Activated naive CD8-positive, alpha-beta T cell treated with anti-CD3 and anti-CD28 coated beads, Interleukin-2, amount 10 ng/mL, durations not matched to agents 7 days and 5 days (primary cell): ENCODE results near the gene C5orf52. TPM values are rescaled to one million over a fixed set of nuclear protein-coding genes. Genes with fewer than 3 reads are reported as not detected.
"Not testable (repeated sequence)": the region's sequence is repeated elsewhere in the genome, so short reads cannot be mapped to it uniquely, and the experiment has no call there.

Experiments
- ATAC-seq: fragments of 150-1000 bp; cut with Tn5 transposase; one replicate; pipeline ENCODE4 v1.10.0; 2021; ENCODE audit warnings: low read depth, moderate library complexity
- POLR2A ChIA-PET: fragments of 350-600 bp; sonication (Branson Sonifier 250); formaldehyde crosslinking; loops from one replicate; lab custom pipeline; 2021; ENCODE audit warnings: antibody characterized with exemption; lab: Charles Lee
- DNase-seq: peaks from one replicate; pipeline ENCODE4 v3.0.0; 2021
- H3K27ac Mint-ChIP-seq: one replicate; pipeline ENCODE4 v1.8.0; 2022; ENCODE audit warnings: mild to moderate bottlenecking, mixed read lengths
- H3K27me3 Mint-ChIP-seq: one replicate; pipeline ENCODE4 v1.8.0; 2022; ENCODE audit warnings: mild to moderate bottlenecking, moderate library complexity, mixed read lengths
- H3K36me3 Mint-ChIP-seq: one replicate; pipeline ENCODE4 v1.8.0; 2021; ENCODE audit warnings: mild to moderate bottlenecking, mixed read lengths
- H3K4me1 Mint-ChIP-seq: one replicate; pipeline ENCODE4 v1.8.0; 2021; ENCODE audit warnings: mixed read lengths
- H3K4me3 Mint-ChIP-seq: one replicate; pipeline ENCODE4 v1.8.0; 2022; ENCODE audit warnings: mild to moderate bottlenecking, moderate library complexity, mixed read lengths
- H3K9me3 Mint-ChIP-seq: one replicate; pipeline ENCODE4 v1.8.0; 2021; ENCODE audit warnings: mixed read lengths
- total RNA-seq, 2 experiments: library from RNA; stranded (reverse); gene quantifications; one replicate each; pipeline ENCODE4 v1.2.3, GENCODE V29; 2021

The C5orf52 gene
- total RNA-seq, 2 experiments from 2014 or later: not detected

GRCh38 chr5:157718519-157718918, 47.2 kb downstream of the C5orf52 start:
- Mint-ChIP-seq H3K27me3 (no peaks in the 10 kb centered on the region), H3K27ac (peak overlapping the region; percentile 65), H3K4me3 (no peak overlapping the region), H3K4me1 (peaks cover 18% of the 10 kb centered on the region), H3K36me3 (peaks cover 7% of the 10 kb centered on the region), H3K9me3 (no peaks in the 10 kb centered on the region)
- DNase-seq (no peak), ATAC-seq (peak; percentile 84)
- POLR2A ChIA-PET: no interaction called here

GRCh38 chr5:157719245-157719644, 47.9 kb downstream of the C5orf52 start:
- no peak for ATAC-seq
- no peaks in the 10 kb centered on the region for H3K27me3 Mint-ChIP-seq
- no peak overlapping the region for H3K4me3 Mint-ChIP-seq
- POLR2A ChIA-PET: interaction anchor here (0.7 kb wide), 1 partner anchor 732 kb away, joined by 3 read pairs; no protein-coding TSS in a partner anchor
- no peak overlapping the region for H3K27ac Mint-ChIP-seq
- peaks cover 8% of the 10 kb centered on the region for H3K36me3 Mint-ChIP-seq
- H3K4me1 Mint-ChIP-seq: peaks cover 17% of the 10 kb centered on the region
- H3K9me3 Mint-ChIP-seq: no peaks in the 10 kb centered on the region
- no peak for DNase-seq

- POLR2A ChIA-PET: no interaction called here
- no peak overlapping the region for H3K27ac Mint-ChIP-seq
Observed at GRCh38 chr5:157721159-157721558, 49.8 kb downstream of the C5orf52 start.

GRCh38 chr5:157722895-157723294, 51.6 kb downstream of the C5orf52 start:
- POLR2A ChIA-PET, H3K4me3 Mint-ChIP-seq, H3K9me3 Mint-ChIP-seq, H3K4me1 Mint-ChIP-seq, H3K27ac Mint-ChIP-seq, ATAC-seq, DNase-seq, H3K27me3 Mint-ChIP-seq: not testable (repeated sequence)
- H3K36me3 Mint-ChIP-seq: peaks cover 16% of the 10 kb centered on the region

More at GRCh38 chr5:157721159-157721558, 49.8 kb downstream of the C5orf52 start:
- peaks cover 17% of the 10 kb centered on the region for H3K4me1 Mint-ChIP-seq
- peaks cover 2% of the 10 kb centered on the region for H3K9me3 Mint-ChIP-seq
- no peaks in the 10 kb centered on the region for H3K27me3 Mint-ChIP-seq
- DNase-seq (no peak), ATAC-seq (no peak)
- peaks cover 13% of the 10 kb centered on the region for H3K36me3 Mint-ChIP-seq
- H3K4me3 Mint-ChIP-seq: no peak overlapping the region

GRCh38 chr5:157726607-157727006, 55.3 kb downstream of the C5orf52 start:
- peaks cover 17% of the 10 kb centered on the region for H3K36me3 Mint-ChIP-seq
- DNase-seq, POLR2A ChIA-PET, H3K9me3 Mint-ChIP-seq, H3K27ac Mint-ChIP-seq, H3K27me3 Mint-ChIP-seq, H3K4me1 Mint-ChIP-seq, ATAC-seq, H3K4me3 Mint-ChIP-seq: not testable (repeated sequence)

GRCh38 chr5:157727858-157728257, 56.5 kb downstream of the C5orf52 start:
- H3K4me3 Mint-ChIP-seq, H3K27ac Mint-ChIP-seq, DNase-seq, ATAC-seq, H3K9me3 Mint-ChIP-seq, H3K27me3 Mint-ChIP-seq, POLR2A ChIA-PET: not testable (repeated sequence)
- peaks cover 11% of the 10 kb centered on the region for H3K36me3 Mint-ChIP-seq
- peaks cover 10% of the 10 kb centered on the region for H3K4me1 Mint-ChIP-seq

Other genes starting within 250 kb of the C5orf52 start
- not detected for gene NIPAL4, start 211.3 kb upstream of the C5orf52 start, total RNA-seq
- 10 to 100 TPM; 28.3 to 29.0 TPM for gene ADAM19, start 95.8 kb upstream of the C5orf52 start, total RNA-seq
- gene SOX30, start 19.1 kb upstream of the C5orf52 start, total RNA-seq: under 1 TPM in 1 of 2 experiments, not detected in 1; 0.09 TPM
- gene THG1L, start 59.9 kb downstream of the C5orf52 start, total RNA-seq: 10 to 100 TPM; 10.9 to 13.3 TPM
- gene LSM11, start 72.2 kb downstream of the C5orf52 start, total RNA-seq: 1 to 10 TPM; 5.8 to 6.1 TPM
- 10 to 100 TPM; 69.7 to 70.1 TPM for gene CLINT1, start 187.6 kb downstream of the C5orf52 start, total RNA-seq